Activated CD4-positive, alpha-beta T cell treated with anti-CD3 and anti-CD28 coated beads, Interleukin-2, amount 10 ng/mL, durations not matched to agents 7 days and 5 days (primary cell): ENCODE data around the gene KCNN3. TPM values are rescaled to one million over a fixed set of nuclear protein-coding genes. Genes with fewer than 3 reads are reported as not detected.

Experiments used
- CTCF ChIA-PET: fragments of 350-600 bp; sonication (Branson Sonifier 250); formaldehyde crosslinking; loops from one replicate; lab custom pipeline; 2021; ENCODE audit warnings: antibody characterized with exemption; lab: Charles Lee
- POLR2A ChIA-PET: fragments of 350-600 bp; sonication (Branson Sonifier 250); formaldehyde crosslinking; loops from one replicate; lab custom pipeline; 2021; ENCODE audit warnings: antibody characterized with exemption; lab: Charles Lee
- DNase-seq: peaks from one replicate; pipeline ENCODE4 v3.0.0-alpha.2; 2020
- H3K27ac Mint-ChIP-seq: one replicate; pipeline ENCODE4 v1.8.0; 2021; ENCODE audit warnings: mild to moderate bottlenecking, moderate library complexity, mixed read lengths
- H3K27me3 Mint-ChIP-seq: one replicate; pipeline ENCODE4 v1.8.0; 2021; ENCODE audit warnings: mixed read lengths
- H3K36me3 Mint-ChIP-seq: one replicate; pipeline ENCODE4 v1.8.0; 2021; ENCODE audit warnings: low read depth, mixed read lengths
- H3K4me1 Mint-ChIP-seq: one replicate; pipeline ENCODE4 v1.8.0; 2021; ENCODE audit warnings: mixed read lengths
- H3K4me3 Mint-ChIP-seq: one replicate; pipeline ENCODE4 v1.8.0; 2021; ENCODE audit warnings: mild to moderate bottlenecking, moderate library complexity, mixed read lengths
- H3K9me3 Mint-ChIP-seq: one replicate; pipeline ENCODE4 v1.8.0; 2021; ENCODE audit warnings: mixed read lengths
- total RNA-seq, 2 experiments: library from RNA; stranded (reverse); gene quantifications; one replicate each; pipeline ENCODE4 v1.2.3, GENCODE V29; 2021

The KCNN3 gene
- total RNA-seq, 2 experiments from 2014 or later = 0.17 TPM; not detected in 1

GRCh38 chr1:154864189-154864975 lies 5.7 kb downstream of the KCNN3 start:
- H3K27me3 Mint-ChIP-seq = peaks cover 28% of the 10 kb centered on the region
- H3K9me3 Mint-ChIP-seq = no peaks in the 10 kb centered on the region
- H3K4me1 Mint-ChIP-seq = peaks cover 17% of the 10 kb centered on the region
- DNase-seq = no peak
- no peaks in the 10 kb centered on the region for H3K36me3 Mint-ChIP-seq
- no peak overlapping the region for H3K4me3 Mint-ChIP-seq
- CTCF ChIA-PET = interaction anchor here (1.1 kb wide), 1 partner anchor 28 kb away, joined by 3 read pairs; no protein-coding TSS in a partner anchor
- POLR2A ChIA-PET = no interaction called here
- no peak overlapping the region for H3K27ac Mint-ChIP-seq

GRCh38 chr1:154863315-154864174 lies 6.5 kb downstream of the KCNN3 start:
- Mint-ChIP-seq H3K4me3 (no peak overlapping the region), H3K36me3 (no peaks in the 10 kb centered on the region), H3K27me3 (peaks cover 19% of the 10 kb centered on the region), H3K9me3 (no peaks in the 10 kb centered on the region), H3K27ac (no peak overlapping the region), H3K4me1 (peaks cover 12% of the 10 kb centered on the region)
- ChIA-PET CTCF (interaction anchor here (0.8 to 1.0 kb wide), 2 partner anchors 44 to 194 kb away, joined by 3 to 4 read pairs; no protein-coding TSS in a partner anchor), POLR2A (no interaction called here)
- DNase-seq = no peak

- H3K4me1 Mint-ChIP-seq = peaks cover 11% of the 10 kb centered on the region
- H3K27ac Mint-ChIP-seq = no peak overlapping the region
- ChIA-PET CTCF (interaction anchor here (0.8 to 1.1 kb wide), 4 partner anchors 22 to 193 kb away, joined by 3 to 4 read pairs (median 3); no protein-coding TSS in a partner anchor), POLR2A (no interaction called here)
- no peak overlapping the region for H3K4me3 Mint-ChIP-seq
- DNase-seq = no peak
- H3K27me3 Mint-ChIP-seq = peaks cover 13% of the 10 kb centered on the region
- H3K9me3 Mint-ChIP-seq = no peaks in the 10 kb centered on the region
- H3K36me3 Mint-ChIP-seq = no peaks in the 10 kb centered on the region
Measured at GRCh38 chr1:154862907-154863306, 7.2 kb downstream of the KCNN3 start.

GRCh38 chr1:154861607-154862094 lies 8.4 kb downstream of the KCNN3 start:
- Mint-ChIP-seq H3K4me1 (peaks cover 11% of the 10 kb centered on the region), H3K9me3 (no peaks in the 10 kb centered on the region), H3K4me3 (no peak overlapping the region), H3K27ac (peak overlapping the region; percentile 31), H3K36me3 (no peaks in the 10 kb centered on the region), H3K27me3 (peaks cover 9% of the 10 kb centered on the region)
- no peak for DNase-seq
- POLR2A ChIA-PET = no interaction called here
- CTCF ChIA-PET = interaction anchor here (1.0 to 3.4 kb wide), 4 partner anchors 12 to 22 kb away, joined by 3 to 14 read pairs (median 4); no protein-coding TSS in a partner anchor

GRCh38 chr1:154860156-154860870 lies 9.8 kb downstream of the KCNN3 start:
- peaks cover 9% of the 10 kb centered on the region for H3K4me1 Mint-ChIP-seq
- no peaks in the 10 kb centered on the region for H3K36me3 Mint-ChIP-seq
- no peak overlapping the region for H3K4me3 Mint-ChIP-seq
- no peaks in the 10 kb centered on the region for H3K9me3 Mint-ChIP-seq
- DNase-seq = no peak
- POLR2A ChIA-PET = no interaction called here
- H3K27ac Mint-ChIP-seq = no peak overlapping the region
- peaks cover 4% of the 10 kb centered on the region for H3K27me3 Mint-ChIP-seq
- CTCF ChIA-PET = interaction anchor here (0.6 to 3.4 kb wide), 4 partner anchors 11 to 36 kb away, joined by 3 to 14 read pairs (median 4); no protein-coding TSS in a partner anchor

GRCh38 chr1:154859786-154860155 lies 10.3 kb downstream of the KCNN3 start:
- Mint-ChIP-seq H3K4me1 (peaks cover 9% of the 10 kb centered on the region), H3K27me3 (peaks cover 4% of the 10 kb centered on the region), H3K9me3 (no peaks in the 10 kb centered on the region), H3K4me3 (no peak overlapping the region), H3K36me3 (no peaks in the 10 kb centered on the region), H3K27ac (no peak overlapping the region)
- POLR2A ChIA-PET = interaction anchor here (0.6 kb wide), 1 partner anchor 17 kb away, joined by 3 read pairs; no protein-coding TSS in a partner anchor
- no peak for DNase-seq
- CTCF ChIA-PET = interaction anchor here (0.6 to 3.4 kb wide), 7 partner anchors 10 to 35 kb away, joined by 3 to 14 read pairs (median 3); no protein-coding TSS in a partner anchor

GRCh38 chr1:154859151-154859785 lies 10.8 kb downstream of the KCNN3 start:
- peaks cover 4% of the 10 kb centered on the region for H3K27me3 Mint-ChIP-seq
- POLR2A ChIA-PET = interaction anchor here (0.6 kb wide), 1 partner anchor 17 kb away, joined by 3 read pairs; no protein-coding TSS in a partner anchor

GRCh38 chr1:154857441-154858215 lies 12.5 kb downstream of the KCNN3 start:
- DNase-seq = no peak
- H3K27ac Mint-ChIP-seq = no peak overlapping the region
- POLR2A ChIA-PET = no interaction called here

More at GRCh38 chr1:154859151-154859785, 10.8 kb downstream of the KCNN3 start:
- no peak for DNase-seq
- Mint-ChIP-seq H3K36me3 (no peaks in the 10 kb centered on the region), H3K9me3 (no peaks in the 10 kb centered on the region), H3K4me1 (peaks cover 7% of the 10 kb centered on the region), H3K4me3 (no peak overlapping the region), H3K27ac (no peak overlapping the region)
- CTCF ChIA-PET = interaction anchor here (0.6 to 3.4 kb wide), 9 partner anchors 9 to 189 kb away, joined by 3 to 14 read pairs (median 3); no protein-coding TSS in a partner anchor

GRCh38 chr1:154857022-154857421 lies 13.1 kb downstream of the KCNN3 start:
- no peaks in the 10 kb centered on the region for H3K27me3 Mint-ChIP-seq
- no peak overlapping the region for H3K27ac Mint-ChIP-seq
- H3K4me3 Mint-ChIP-seq = no peak overlapping the region
- no peak for DNase-seq
- ChIA-PET CTCF (interaction anchor here (1.6 kb wide), 1 partner anchor 22 kb away, joined by 6 read pairs; no protein-coding TSS in a partner anchor), POLR2A (no interaction called here)
- peaks cover 5% of the 10 kb centered on the region for H3K4me1 Mint-ChIP-seq
- no peaks in the 10 kb centered on the region for H3K36me3 Mint-ChIP-seq
- H3K9me3 Mint-ChIP-seq = no peaks in the 10 kb centered on the region

More at GRCh38 chr1:154857441-154858215, 12.5 kb downstream of the KCNN3 start:
- H3K36me3 Mint-ChIP-seq = no peaks in the 10 kb centered on the region
- no peaks in the 10 kb centered on the region for H3K9me3 Mint-ChIP-seq
- no peaks in the 10 kb centered on the region for H3K27me3 Mint-ChIP-seq
- CTCF ChIA-PET = interaction anchor here (0.5 to 1.6 kb wide), 9 partner anchors 21 to 1645 kb away, joined by 3 to 6 read pairs (median 3); no protein-coding TSS in a partner anchor
- H3K4me1 Mint-ChIP-seq = peaks cover 5% of the 10 kb centered on the region
- H3K4me3 Mint-ChIP-seq = no peak overlapping the region

- Mint-ChIP-seq H3K9me3 (no peaks in the 10 kb centered on the region), H3K4me1 (peaks cover 5% of the 10 kb centered on the region), H3K27ac (no peak overlapping the region), H3K27me3 (no peaks in the 10 kb centered on the region), H3K4me3 (no peak overlapping the region), H3K36me3 (no peaks in the 10 kb centered on the region)
- DNase-seq = no peak
- ChIA-PET CTCF (interaction anchor here (1.1 to 1.6 kb wide), 2 partner anchors 22 to 297 kb away, joined by 3 to 6 read pairs; no protein-coding TSS in a partner anchor), POLR2A (no interaction called here)
Measured at GRCh38 chr1:154856544-154856943, 13.5 kb downstream of the KCNN3 start.

- H3K27ac Mint-ChIP-seq = no peak overlapping the region
- ChIA-PET CTCF (interaction anchor here (0.6 to 1.6 kb wide), 3 partner anchors 23 to 362 kb away, joined by 3 to 6 read pairs (median 3); no protein-coding TSS in a partner anchor), POLR2A (no interaction called here)
- DNase-seq = no peak
- no peaks in the 10 kb centered on the region for H3K9me3 Mint-ChIP-seq
- no peak overlapping the region for H3K4me3 Mint-ChIP-seq
- peaks cover 5% of the 10 kb centered on the region for H3K4me1 Mint-ChIP-seq
- no peaks in the 10 kb centered on the region for H3K36me3 Mint-ChIP-seq
- H3K27me3 Mint-ChIP-seq = no peaks in the 10 kb centered on the region
Measured at GRCh38 chr1:154856049-154856448, 14.0 kb downstream of the KCNN3 start.
